Measurements from ENCODE around the gene HELB.

The HELB gene

DNA sequence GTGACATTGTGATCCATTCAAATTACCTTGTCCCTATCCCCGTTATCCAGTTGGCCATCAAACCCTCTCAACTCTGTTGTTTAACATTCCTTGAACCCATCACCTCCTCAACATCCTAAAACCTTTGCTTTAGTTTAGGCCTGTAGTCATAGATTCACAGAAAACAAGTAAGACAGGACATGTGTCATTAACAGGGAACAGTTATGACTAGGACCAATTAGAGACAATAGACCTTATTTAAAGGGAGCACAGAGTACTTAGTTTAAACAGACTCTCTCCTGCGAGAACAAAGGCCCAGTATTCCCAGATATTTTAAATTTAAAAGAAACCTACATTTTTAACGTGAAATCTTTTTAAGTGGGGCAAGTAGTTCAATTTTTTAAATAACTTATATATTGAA lies 20.0 kb upstream of the HELB start:
- Histone ChIP-seq H3K27me3 (ENCODE audit: control insufficient read depth, insufficient read depth, low read length) (no peaks in the 10 kb centered on the region), H3K9me3 (ENCODE audit: control insufficient read depth, low read length) (no peaks in the 10 kb centered on the region), H3K36me3 (ENCODE audit: control insufficient read depth, insufficient read depth, low read length) (no peaks in the 10 kb centered on the region), H2AFZ (no peak overlapping the region), H3K79me2 (no peaks in the 10 kb centered on the region), H3K4me1 (no peaks in the 10 kb centered on the region), H3K9ac (no peak overlapping the region), H3K4me2 (ENCODE audit: low read length) (no peak overlapping the region), H3K4me3 (ENCODE audit: low read depth, low read length) (no peak overlapping the region), H3K27ac (no peak overlapping the region)
- TF ChIP-seq, protein P1, sequence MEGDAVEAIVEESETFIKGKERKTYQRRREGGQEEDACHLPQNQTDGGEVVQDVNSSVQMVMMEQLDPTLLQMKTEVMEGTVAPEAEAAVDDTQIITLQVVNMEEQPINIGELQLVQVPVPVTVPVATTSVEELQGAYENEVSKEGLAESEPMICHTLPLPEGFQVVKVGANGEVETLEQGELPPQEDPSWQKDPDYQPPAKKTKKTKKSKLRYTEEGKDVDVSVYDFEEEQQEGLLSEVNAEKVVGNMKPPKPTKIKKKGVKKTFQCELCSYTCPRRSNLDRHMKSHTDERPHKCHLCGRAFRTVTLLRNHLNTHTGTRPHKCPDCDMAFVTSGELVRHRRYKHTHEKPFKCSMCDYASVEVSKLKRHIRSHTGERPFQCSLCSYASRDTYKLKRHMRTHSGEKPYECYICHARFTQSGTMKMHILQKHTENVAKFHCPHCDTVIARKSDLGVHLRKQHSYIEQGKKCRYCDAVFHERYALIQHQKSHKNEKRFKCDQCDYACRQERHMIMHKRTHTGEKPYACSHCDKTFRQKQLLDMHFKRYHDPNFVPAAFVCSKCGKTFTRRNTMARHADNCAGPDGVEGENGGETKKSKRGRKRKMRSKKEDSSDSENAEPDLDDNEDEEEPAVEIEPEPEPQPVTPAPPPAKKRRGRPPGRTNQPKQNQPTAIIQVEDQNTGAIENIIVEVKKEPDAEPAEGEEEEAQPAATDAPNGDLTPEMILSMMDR (IDR thresholded peaks at IDR 0.05) = no peak

DNA sequence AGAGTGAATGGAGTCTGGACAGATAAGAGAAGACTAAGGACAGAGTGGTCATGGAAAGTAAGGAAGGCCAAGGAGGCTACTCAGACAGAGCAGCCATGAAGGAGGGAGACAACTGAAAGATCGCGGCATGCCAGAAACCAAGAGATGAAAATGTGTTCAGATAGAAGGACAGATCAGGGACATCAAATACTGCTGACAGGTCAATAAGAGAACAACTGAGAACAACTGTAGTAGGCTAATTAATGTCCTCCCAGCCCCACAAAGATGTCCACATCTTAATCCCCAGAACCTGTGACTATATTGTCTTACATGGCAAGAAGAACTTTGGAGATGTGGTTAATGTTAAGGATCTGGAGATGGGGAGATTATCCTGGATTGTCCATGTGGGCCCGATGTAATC lies 15.0 kb upstream of the HELB start:
- no peaks in the 10 kb centered on the region for H3K4me1 ChIP-seq
- no peak overlapping the region for H3K4me2 ChIP-seq (ENCODE audit: low read length)
- H3K36me3 ChIP-seq (ENCODE audit: control insufficient read depth, insufficient read depth, low read length) = no peaks in the 10 kb centered on the region
- TF ChIP-seq, protein P1 (IDR thresholded peaks at IDR 0.05) = no peak
- H3K9me3 ChIP-seq (ENCODE audit: control insufficient read depth, low read length) = no peaks in the 10 kb centered on the region
- no peak overlapping the region for H2AFZ ChIP-seq
- no peak overlapping the region for H3K4me3 ChIP-seq (ENCODE audit: low read depth, low read length)
- H3K27ac ChIP-seq = no peak overlapping the region
- H3K79me2 ChIP-seq = no peaks in the 10 kb centered on the region
- H3K27me3 ChIP-seq (ENCODE audit: control insufficient read depth, insufficient read depth, low read length) = no peaks in the 10 kb centered on the region
- H3K9ac ChIP-seq = no peak overlapping the region

DNA sequence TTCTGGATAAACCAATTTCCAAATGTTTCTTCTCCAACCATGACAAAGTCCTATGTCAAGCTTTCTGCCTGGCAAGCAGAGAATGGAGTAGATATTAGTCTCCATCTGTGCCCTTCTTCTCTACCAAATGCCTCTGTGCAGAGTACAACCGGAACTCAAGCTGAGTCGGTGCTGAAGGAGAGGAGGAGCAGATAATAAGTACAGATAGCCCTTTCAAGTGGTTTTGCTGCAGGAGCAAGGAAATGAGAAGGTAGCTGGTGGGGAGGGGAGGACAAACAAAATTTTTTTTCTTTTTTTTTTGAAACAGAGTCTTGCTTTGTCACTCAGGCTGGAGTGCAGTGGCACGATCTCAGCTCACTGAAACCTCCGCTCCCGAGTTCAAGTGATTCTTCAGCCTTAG lies 14.2 kb upstream of the HELB start:
- no peaks in the 10 kb centered on the region for H3K4me1 ChIP-seq
- H3K9ac ChIP-seq = no peak overlapping the region
- H3K36me3 ChIP-seq (ENCODE audit: control insufficient read depth, insufficient read depth, low read length) = no peaks in the 10 kb centered on the region
- H3K79me2 ChIP-seq = no peaks in the 10 kb centered on the region
- H3K9me3 ChIP-seq (ENCODE audit: control insufficient read depth, low read length) = no peaks in the 10 kb centered on the region
- H2AFZ ChIP-seq = no peak overlapping the region
- H3K27ac ChIP-seq = no peak overlapping the region
- H3K27me3 ChIP-seq (ENCODE audit: control insufficient read depth, insufficient read depth, low read length) = no peaks in the 10 kb centered on the region
- no peak overlapping the region for H3K4me2 ChIP-seq (ENCODE audit: low read length)
- no peak overlapping the region for H3K4me3 ChIP-seq (ENCODE audit: low read depth, low read length)
- TF ChIP-seq, protein P1 (IDR thresholded peaks at IDR 0.05) = no peak

DNA sequence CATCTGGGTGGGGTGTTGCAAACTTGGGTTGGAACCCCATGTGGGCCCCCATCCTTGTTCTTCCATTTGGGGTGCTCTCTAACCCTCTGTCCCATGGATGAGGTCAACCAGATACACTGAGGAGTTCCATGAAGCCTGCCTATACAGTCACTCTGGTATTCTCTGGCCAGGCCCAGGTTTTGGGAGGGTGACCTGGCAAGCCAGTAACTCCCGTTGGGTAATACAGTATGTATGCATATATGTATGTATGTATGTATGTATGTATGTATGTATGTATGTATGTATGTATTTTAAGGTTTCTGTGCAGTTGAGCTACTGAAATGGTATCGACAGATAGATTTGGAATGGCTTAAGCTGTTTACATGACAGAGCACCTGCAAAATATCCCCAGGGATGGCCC lies 12.8 kb upstream of the HELB start:
- H3K36me3 ChIP-seq (ENCODE audit: control insufficient read depth, insufficient read depth, low read length) = no peaks in the 10 kb centered on the region
- TF ChIP-seq, protein P1 (IDR thresholded peaks at IDR 0.05) = no peak
- H3K4me3 ChIP-seq (ENCODE audit: low read depth, low read length) = no peak overlapping the region
- H3K27ac ChIP-seq = no peak overlapping the region
- H3K9me3 ChIP-seq (ENCODE audit: control insufficient read depth, low read length) = no peaks in the 10 kb centered on the region
- H3K27me3 ChIP-seq (ENCODE audit: control insufficient read depth, insufficient read depth, low read length) = no peaks in the 10 kb centered on the region
- H3K9ac ChIP-seq = no peak overlapping the region
- no peaks in the 10 kb centered on the region for H3K79me2 ChIP-seq
- H3K4me1 ChIP-seq = no peaks in the 10 kb centered on the region
- H2AFZ ChIP-seq = no peak overlapping the region
- no peak overlapping the region for H3K4me2 ChIP-seq (ENCODE audit: low read length)

DNA sequence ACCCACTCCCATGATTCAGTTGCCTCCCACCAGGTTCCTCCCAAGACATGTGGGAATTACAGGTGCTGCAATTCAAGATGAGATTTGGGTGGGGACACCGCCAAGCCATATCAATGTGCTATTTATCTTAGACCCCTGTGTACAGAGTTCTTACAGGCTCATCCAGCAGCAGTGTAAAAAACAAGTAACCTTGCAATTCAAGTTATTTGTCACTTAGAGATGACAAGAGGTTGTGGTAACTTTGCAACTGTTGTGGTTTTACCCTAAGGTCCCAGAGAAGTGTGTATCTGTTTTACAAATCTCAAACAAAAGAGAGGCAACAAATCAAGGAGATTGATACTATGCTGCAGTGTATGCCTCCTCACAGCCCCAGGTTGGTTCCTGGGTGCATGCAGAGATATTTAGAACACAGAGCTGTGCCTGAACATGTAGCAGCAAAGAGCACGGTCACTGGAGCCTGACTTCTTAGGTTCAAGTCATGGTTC lies 11.5 kb upstream of the HELB start:
- Histone ChIP-seq H3K9ac (no peak overlapping the region), H3K27me3 (ENCODE audit: control insufficient read depth, insufficient read depth, low read length) (no peaks in the 10 kb centered on the region), H3K27ac (no peak overlapping the region), H3K4me3 (ENCODE audit: low read depth, low read length) (no peak overlapping the region), H3K79me2 (no peaks in the 10 kb centered on the region), H3K4me1 (no peaks in the 10 kb centered on the region), H3K9me3 (ENCODE audit: control insufficient read depth, low read length) (no peaks in the 10 kb centered on the region), H3K4me2 (ENCODE audit: low read length) (no peak overlapping the region), H2AFZ (no peak overlapping the region), H3K36me3 (ENCODE audit: control insufficient read depth, insufficient read depth, low read length) (no peaks in the 10 kb centered on the region)
- TF ChIP-seq, protein P1 (IDR thresholded peaks at IDR 0.05) = no peak

Measured in parathyroid adenoma (tissue), 2 donors.